ENCODE measurements around the gene HOXA1.
A peak's percentile ranks its signal among the peaks of the same experiment; 100 is the strongest.

Gene HOXA1

DNA sequence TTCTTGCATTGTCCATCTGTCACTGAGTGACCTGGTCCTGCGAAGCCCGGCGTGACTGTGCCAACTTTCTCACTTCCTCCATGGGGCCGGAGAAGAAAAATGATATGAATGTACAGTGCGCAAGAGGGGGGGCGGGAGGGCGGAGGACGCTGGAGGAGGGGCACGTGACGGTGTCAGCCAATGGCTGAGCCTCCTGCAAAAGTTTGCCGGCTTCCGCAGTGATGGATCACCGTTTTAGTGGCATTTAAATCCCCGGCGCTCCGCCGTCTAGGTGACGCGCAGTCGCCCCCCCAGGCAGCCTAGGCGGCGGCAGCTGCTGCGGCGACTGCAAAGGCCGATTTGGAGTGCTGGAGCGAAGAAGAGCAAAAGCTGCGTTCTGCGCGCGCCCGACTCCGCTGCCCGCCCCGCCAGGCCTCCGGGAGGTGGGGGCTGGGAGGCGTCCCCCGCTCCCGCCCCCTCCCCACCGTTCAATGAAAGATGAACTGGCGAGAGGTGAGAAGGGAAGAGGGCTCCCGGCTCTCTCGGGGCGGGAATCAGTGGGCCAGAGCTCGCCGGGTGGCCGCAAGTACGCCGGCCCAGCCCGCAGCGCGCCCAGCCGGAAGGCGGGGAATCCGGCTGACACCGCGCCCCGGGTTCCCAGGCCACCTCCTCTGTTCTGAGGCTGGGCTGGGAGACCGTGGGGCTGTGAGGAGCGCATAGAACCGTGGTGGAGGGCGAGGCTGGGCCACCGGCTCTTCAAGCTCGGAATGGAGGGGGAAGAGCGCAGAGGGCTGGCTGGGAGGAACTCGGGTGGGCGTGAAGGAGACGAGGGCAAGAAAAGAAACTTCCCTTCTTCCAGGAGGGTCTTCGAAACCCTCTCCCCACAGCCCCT lies at the start of gene HOXA1:
Gene HOXA1 (minus strand): TSS at position 104 of the 871 bp plus-strand sequence. CDS start 88 bp downstream, at position 16.
- no peak for TF ChIP-seq CTCF (conservative IDR thresholded peaks at IDR 0.05; ENCODE audit: low read depth, low read length)
- DNase-seq (ENCODE audit: low read depth) = peak; percentile 14
- peak within 1 kb of the TSS; percentile 29 for H3K4me3 ChIP-seq (ENCODE audit: low read depth, low read length)

DNA sequence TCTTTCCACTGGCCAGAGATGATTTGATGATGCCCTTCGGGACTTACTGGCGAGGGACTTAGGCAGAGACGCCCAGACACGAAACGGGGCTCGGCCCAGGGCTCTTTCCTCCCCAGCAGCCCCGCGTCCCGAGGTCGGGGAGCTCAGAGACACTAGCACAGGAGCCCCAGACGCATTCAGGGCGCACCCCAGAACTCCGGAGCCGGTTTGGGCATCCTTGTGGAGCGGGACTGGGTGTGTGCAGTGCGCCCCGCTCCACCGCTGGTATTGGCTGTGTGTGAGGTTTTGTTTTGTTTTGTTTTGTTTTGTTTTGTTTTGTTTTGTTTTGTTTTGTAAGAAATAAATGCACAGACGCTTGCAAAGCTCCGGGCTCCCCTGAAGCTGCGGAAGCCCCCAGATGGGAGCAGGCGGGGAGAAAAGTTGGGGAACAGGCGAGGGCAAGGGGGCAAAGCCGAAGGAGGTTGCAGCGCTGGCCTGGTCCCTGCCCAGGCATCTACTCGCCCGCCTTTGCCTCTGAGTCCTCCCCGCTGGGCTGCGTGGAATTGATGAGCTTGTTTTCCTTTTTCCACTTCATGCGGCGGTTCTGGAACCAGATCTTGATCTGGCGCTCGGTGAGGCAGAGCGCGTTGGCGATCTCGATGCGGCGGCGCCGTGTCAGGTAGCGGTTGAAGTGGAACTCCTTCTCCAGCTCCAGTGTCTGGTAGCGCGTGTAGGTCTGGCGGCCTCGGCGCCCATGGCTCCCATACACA lies 49.5 kb upstream of the HOXA1 start:
- H3K4me3 ChIP-seq (ENCODE audit: low read depth, low read length) = no peak overlapping the region
- DNase-seq (ENCODE audit: low read depth) = no peak
- no peak for TF ChIP-seq CTCF (conservative IDR thresholded peaks at IDR 0.05; ENCODE audit: low read depth, low read length)

- DNase-seq (ENCODE audit: low read depth) = no peak
- TF ChIP-seq CTCF (conservative IDR thresholded peaks at IDR 0.05; ENCODE audit: low read depth, low read length) = no peak
- H3K4me3 ChIP-seq (ENCODE audit: low read depth, low read length) = no peak overlapping the region
Measured at GRCh38 chr7:27144781-27145164, 49.0 kb upstream of the HOXA1 start.

- DNase-seq (ENCODE audit: low read depth) = no peak
- no peak overlapping the region for H3K4me3 ChIP-seq (ENCODE audit: low read depth, low read length)
- no peak for TF ChIP-seq CTCF (conservative IDR thresholded peaks at IDR 0.05; ENCODE audit: low read depth, low read length)
Measured at GRCh38 chr7:27143950-27144780, 48.4 kb upstream of the HOXA1 start.

- no peak for TF ChIP-seq CTCF (conservative IDR thresholded peaks at IDR 0.05; ENCODE audit: low read depth, low read length)
- no peak within 1 kb of the TSS for H3K4me3 ChIP-seq (ENCODE audit: low read depth, low read length)
- peak; percentile 27 for DNase-seq (ENCODE audit: low read depth)
Measured at GRCh38 chr7:27143023-27143949, 47.5 kb upstream of the HOXA1 start, which contains the start of gene HOXA5. Gene HOXA5, minus strand, starts transcription at chr7:27143681. Its CDS starts 74 bp downstream, at chr7:27143607.

DNA sequence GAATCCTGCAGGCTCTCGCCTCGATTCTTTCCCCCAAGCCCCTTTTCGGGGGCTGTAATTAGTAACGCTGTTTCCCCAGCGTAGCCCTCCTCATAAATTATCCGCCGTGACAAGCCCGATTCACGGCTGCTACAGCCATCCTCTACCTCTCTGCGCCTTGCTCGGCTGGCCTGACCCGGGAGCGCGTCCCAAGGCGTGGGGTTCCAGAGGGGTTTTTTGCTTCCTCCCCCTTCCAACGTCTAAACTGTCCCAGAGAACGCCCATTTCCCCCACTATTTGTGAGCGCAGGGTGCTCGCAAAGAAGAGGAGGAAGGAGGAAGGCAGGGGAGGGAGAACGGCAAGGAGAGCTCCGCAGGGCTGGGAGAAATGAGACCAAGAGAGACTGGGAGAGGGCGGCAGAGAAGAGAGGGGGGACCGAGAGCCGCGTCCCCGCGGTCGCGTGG lies 46.8 kb upstream of the HOXA1 start:
- no peak for TF ChIP-seq CTCF (conservative IDR thresholded peaks at IDR 0.05; ENCODE audit: low read depth, low read length)
- H3K4me3 ChIP-seq (ENCODE audit: low read depth, low read length) = peak overlapping the region; percentile 5
- no peak for DNase-seq (ENCODE audit: low read depth)

Data from choroid plexus epithelial cell (primary cell).